Measurements from ENCODE around the gene BRPF1.

DNA sequence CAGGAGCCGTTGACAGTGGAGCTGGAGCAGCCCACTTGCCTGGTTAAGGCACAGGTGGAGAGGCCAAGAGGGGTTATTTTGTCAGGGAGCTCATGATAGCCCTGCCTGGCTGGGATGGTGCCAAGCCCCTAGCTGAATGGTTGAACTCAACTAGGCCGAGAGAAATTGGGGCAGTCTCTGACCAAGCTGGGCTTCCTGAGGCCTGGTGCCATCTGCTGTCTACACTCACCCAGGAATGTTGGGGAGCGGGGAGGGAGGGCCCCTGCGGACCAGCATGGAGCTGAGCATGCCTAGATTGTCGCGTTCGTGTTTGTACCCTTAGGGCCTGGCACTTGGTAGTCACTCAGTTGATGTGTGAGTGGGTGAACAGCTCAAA, 1.2 kb downstream of the BRPF1 start:
- TF ChIP-seq, protein P1, sequence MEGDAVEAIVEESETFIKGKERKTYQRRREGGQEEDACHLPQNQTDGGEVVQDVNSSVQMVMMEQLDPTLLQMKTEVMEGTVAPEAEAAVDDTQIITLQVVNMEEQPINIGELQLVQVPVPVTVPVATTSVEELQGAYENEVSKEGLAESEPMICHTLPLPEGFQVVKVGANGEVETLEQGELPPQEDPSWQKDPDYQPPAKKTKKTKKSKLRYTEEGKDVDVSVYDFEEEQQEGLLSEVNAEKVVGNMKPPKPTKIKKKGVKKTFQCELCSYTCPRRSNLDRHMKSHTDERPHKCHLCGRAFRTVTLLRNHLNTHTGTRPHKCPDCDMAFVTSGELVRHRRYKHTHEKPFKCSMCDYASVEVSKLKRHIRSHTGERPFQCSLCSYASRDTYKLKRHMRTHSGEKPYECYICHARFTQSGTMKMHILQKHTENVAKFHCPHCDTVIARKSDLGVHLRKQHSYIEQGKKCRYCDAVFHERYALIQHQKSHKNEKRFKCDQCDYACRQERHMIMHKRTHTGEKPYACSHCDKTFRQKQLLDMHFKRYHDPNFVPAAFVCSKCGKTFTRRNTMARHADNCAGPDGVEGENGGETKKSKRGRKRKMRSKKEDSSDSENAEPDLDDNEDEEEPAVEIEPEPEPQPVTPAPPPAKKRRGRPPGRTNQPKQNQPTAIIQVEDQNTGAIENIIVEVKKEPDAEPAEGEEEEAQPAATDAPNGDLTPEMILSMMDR (IDR thresholded peaks at IDR 0.05; ENCODE audit: insufficient read depth, low read length): no peak
- TF ChIP-seq SPI1 (IDR thresholded peaks at IDR 0.05; ENCODE audit: borderline replicate concordance, low read depth) (no peak), REST (IDR thresholded peaks at IDR 0.05; ENCODE audit: insufficient replicate concordance, low read depth) (no peak), POLR2AphosphoS5 (IDR thresholded peaks at IDR 0.05; ENCODE audit: low read depth) (no peak), GABPA (IDR thresholded peaks at IDR 0.05; ENCODE audit: low read depth) (no peak)
